ENCODE measurements around the gene NET1.
A peak's percentile ranks its signal among the peaks of the same experiment; 100 is the strongest.

Gene NET1

GRCh38 chr10:5500910-5501309, 88.6 kb downstream of the NET1 start:
- peak overlapping the region; percentile 52 for H3K27ac ChIP-seq
- no peak for TF ChIP-seq ZFX (IDR thresholded peaks at IDR 0.05)
- no peak for TF ChIP-seq CTCF (conservative IDR thresholded peaks at IDR 0.05)

- peak overlapping the region; percentile 73 for H3K27ac ChIP-seq
- TF ChIP-seq ZFX (IDR thresholded peaks at IDR 0.05) (no peak), CTCF (conservative IDR thresholded peaks at IDR 0.05) (no peak)
Observed at GRCh38 chr10:5502061-5502521, 89.7 kb downstream of the NET1 start.

GRCh38 chr10:5502571-5503476, 90.5 kb downstream of the NET1 start:
- TF ChIP-seq CTCF (conservative IDR thresholded peaks at IDR 0.05) (no peak), ZFX (IDR thresholded peaks at IDR 0.05) (no peak)
- H3K27ac ChIP-seq, result peak overlapping the region; percentile 73

GRCh38 chr10:5503477-5503835, 91.1 kb downstream of the NET1 start:
- peak overlapping the region; percentile 73 for H3K27ac ChIP-seq
- no peak for TF ChIP-seq ZFX (IDR thresholded peaks at IDR 0.05)

- TF ChIP-seq ZFX (IDR thresholded peaks at IDR 0.05) (no peak), CTCF (conservative IDR thresholded peaks at IDR 0.05) (no peak)
- peak overlapping the region; percentile 73 for H3K27ac ChIP-seq
Observed at GRCh38 chr10:5504146-5505072, 92.1 kb downstream of the NET1 start.

- TF ChIP-seq CTCF (conservative IDR thresholded peaks at IDR 0.05) (no peak), ZFX (IDR thresholded peaks at IDR 0.05) (no peak)
- H3K27ac ChIP-seq, result peak overlapping the region; percentile 62
Observed at GRCh38 chr10:5506246-5506645, 93.9 kb downstream of the NET1 start.

GRCh38 chr10:5506751-5507648, 94.6 kb downstream of the NET1 start:
- TF ChIP-seq ZFX (IDR thresholded peaks at IDR 0.05) (no peak), CTCF (conservative IDR thresholded peaks at IDR 0.05) (no peak)
- peak overlapping the region; percentile 62 for H3K27ac ChIP-seq

Data from C4-2B (cell line).